K562 (cell line): ENCODE data around the gene CACNA1C.

Experiments used
- ATF7 ChIP-seq: fragments of 450-650 bp; IDR thresholded peaks from 2 replicates; pipeline ENCODE4 v1.7.1; 2014; ENCODE audit warnings: mild to moderate bottlenecking, moderate library complexity
- C11orf30 ChIP-seq: fragments of 450-650 bp; IDR thresholded peaks from 2 replicates; pipeline ENCODE4 v1.6.1; 2016; ENCODE audit warnings: low read depth, mild to moderate bottlenecking
- CHD2 ChIP-seq: IDR thresholded peaks from 2 replicates; pipeline ENCODE4 v1.6.1; 2011; ENCODE audit warnings: low read depth, low read length
- EZH2 ChIP-seq: IDR thresholded peaks from 2 replicates; pipeline ENCODE4 v1.6.1; 2012; ENCODE audit warnings: low read depth, mild to moderate bottlenecking, inconsistent platforms, low read length, borderline replicate concordance
- GABPB1 ChIP-seq: sonication (generic); formaldehyde crosslinking; IDR thresholded peaks from 2 replicates; pipeline ENCODE4 v1.8.0; 2022; ENCODE audit warnings: mild to moderate bottlenecking, missing genetic modification reagents
- PTRF ChIP-seq: fragments of 450-650 bp; IDR thresholded peaks from 2 replicates; pipeline ENCODE4 v1.6.1; 2016; ENCODE audit warnings: mild to moderate bottlenecking, missing genetic modification characterization, missing compliant biosample characterization
- RAD51 ChIP-seq: fragments of 450-650 bp; IDR thresholded peaks from 2 replicates; pipeline ENCODE4 v1.7.1; 2016; ENCODE audit warnings: low read depth, mild to moderate bottlenecking, borderline replicate concordance
- SMAD3 ChIP-seq: fragments of 450-650 bp; formaldehyde crosslinking; conservative IDR thresholded peaks from 2 replicates; pipeline ENCODE4 v1.4.0; 2020; ENCODE audit warnings: mild to moderate bottlenecking
- STAG1 ChIP-seq: sonication (generic); formaldehyde crosslinking; IDR thresholded peaks from 2 replicates; pipeline ENCODE4 v1.5.0; 2020; ENCODE audit warnings: missing genetic modification reagents, borderline replicate concordance
- ZFP36 ChIP-seq: fragments of 150-350 bp; IDR thresholded peaks from 2 replicates; pipeline ENCODE4 v1.6.1; 2018; ENCODE audit warnings: low read length, low read depth; ENCODE audit not compliant: partially characterized antibody
- ZNF696 ChIP-seq: fragments of 250-450 bp; sonication (Bioruptor Pico); conservative IDR thresholded peaks from 2 replicates; pipeline ENCODE4 v1.4.0; 2020; ENCODE audit warnings: mild to moderate bottlenecking, moderate library complexity
- TF ChIP-seq, protein P1 (sequence below), 3 experiments: IDR thresholded peaks in 2 of 3; conservative IDR thresholded peaks in 1 of 3; 2 replicates each; pipeline ENCODE4 v1.5.1; 2011 to 2012; ENCODE audit warnings: low read length in 3 of 3, mild to moderate bottlenecking in 3 of 3, control low read depth in 2 of 3, improper control_type of control experiment in 1 of 3, inconsistent platforms in 1 of 3, low read depth in 1 of 3, mixed read lengths in 1 of 3, moderate library complexity in 1 of 3; ENCODE audit not compliant: insufficient read depth in 2 of 3

DNA sequence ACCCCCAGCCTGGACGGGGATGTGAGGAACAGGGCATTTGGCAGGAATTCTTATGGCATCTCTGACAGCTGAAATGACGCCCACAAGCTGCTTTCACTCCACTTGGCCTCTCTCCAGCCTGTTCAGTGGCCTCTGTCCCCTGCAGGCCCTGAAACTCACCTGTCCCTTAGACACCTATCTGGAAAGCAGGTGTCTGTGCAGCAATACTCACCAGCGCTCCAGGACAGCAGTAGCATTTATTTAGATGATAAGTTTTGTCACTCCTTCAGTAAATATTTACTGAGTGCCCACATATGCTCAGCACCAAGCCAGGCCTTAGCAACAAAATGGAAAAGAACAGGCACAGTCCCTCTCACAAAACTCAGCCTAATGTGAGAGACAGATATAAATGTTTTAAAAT is 430.9 kb downstream of the CACNA1C start:
- TF ChIP-seq STAG1 (CRISPR knock-in tag) (no peak), EZH2 (no peak), GABPB1 (CRISPR knock-in tag) (no peak), ATF7 (no peak), RAD51 (no peak), ZNF696 (CRISPR knock-in tag) (no peak), C11orf30 (no peak), CHD2 (no peak), ZFP36 (no peak), PTRF (tag) (no peak), SMAD3 (CRISPR knock-in tag) (no peak)
- TF ChIP-seq, protein P1, sequence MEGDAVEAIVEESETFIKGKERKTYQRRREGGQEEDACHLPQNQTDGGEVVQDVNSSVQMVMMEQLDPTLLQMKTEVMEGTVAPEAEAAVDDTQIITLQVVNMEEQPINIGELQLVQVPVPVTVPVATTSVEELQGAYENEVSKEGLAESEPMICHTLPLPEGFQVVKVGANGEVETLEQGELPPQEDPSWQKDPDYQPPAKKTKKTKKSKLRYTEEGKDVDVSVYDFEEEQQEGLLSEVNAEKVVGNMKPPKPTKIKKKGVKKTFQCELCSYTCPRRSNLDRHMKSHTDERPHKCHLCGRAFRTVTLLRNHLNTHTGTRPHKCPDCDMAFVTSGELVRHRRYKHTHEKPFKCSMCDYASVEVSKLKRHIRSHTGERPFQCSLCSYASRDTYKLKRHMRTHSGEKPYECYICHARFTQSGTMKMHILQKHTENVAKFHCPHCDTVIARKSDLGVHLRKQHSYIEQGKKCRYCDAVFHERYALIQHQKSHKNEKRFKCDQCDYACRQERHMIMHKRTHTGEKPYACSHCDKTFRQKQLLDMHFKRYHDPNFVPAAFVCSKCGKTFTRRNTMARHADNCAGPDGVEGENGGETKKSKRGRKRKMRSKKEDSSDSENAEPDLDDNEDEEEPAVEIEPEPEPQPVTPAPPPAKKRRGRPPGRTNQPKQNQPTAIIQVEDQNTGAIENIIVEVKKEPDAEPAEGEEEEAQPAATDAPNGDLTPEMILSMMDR (IDR thresholded peaks at IDR 0.05 in 2 of 3, conservative IDR thresholded peaks at IDR 0.05 in 1 of 3; ENCODE audit: insufficient read depth in 2 of 3, low read depth in 1 of 3, low read length in 3 of 3) = no peak
